ENCODE measurements around the gene MBP.

Gene MBP

DNA sequence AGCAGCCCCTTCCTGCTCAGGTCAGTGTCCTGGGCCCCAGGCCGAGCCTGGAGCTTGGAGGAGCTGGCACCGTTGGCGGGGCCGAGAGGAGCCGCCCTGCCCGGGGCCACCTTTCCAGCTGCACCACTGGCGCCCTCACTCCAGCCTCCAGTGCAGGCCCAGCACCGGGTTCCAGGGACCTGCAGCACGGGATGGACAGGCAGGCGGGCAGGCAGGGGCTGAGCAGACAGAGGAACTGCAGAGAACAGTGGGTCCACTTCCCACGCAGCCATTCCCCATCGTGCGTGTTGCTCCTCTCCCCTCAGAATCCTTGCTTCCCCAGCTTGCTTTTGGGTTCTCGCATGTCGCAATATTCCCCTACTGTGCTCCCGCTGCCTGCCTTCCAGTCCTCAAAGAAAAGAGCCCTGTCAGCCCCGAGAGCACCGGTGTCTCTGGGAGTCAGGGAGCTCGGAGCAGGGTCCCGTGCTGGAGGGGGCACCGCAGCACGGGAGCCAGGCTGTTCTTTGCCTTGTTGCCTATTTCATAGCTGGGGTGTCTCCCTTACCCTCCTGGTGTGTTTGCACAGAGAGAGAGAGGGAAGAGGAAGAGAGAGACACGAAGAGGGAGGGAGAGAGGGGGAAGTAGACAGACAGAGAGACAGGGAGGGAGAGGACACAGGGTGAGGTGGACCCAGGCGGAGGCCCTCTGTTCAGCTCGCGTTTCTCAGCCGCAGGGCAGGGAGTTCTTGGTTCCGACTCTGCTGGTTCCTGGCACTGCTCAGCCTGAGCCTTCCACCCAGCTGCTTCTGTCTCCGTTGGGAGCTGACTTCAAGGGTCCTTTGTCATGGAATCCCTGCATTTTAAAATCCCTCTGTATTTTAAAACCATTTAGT, 126.0 kb downstream of the MBP start:
- Histone ChIP-seq H4K20me1 (ENCODE audit: insufficient read depth) (no peaks in the 10 kb centered on the region), H3K4me3 (IDR thresholded peaks at IDR 0.05; ENCODE audit: insufficient read depth, low read depth, low read length) (no peak overlapping the region), H3K9ac (no peak overlapping the region), H3K4me2 (no peak overlapping the region), H3K79me2 (ENCODE audit: insufficient read depth, low read depth) (no peaks in the 10 kb centered on the region), H3K36me3 (ENCODE audit: insufficient read depth) (no peaks in the 10 kb centered on the region), H2AFZ (ENCODE audit: low read depth) (no peak overlapping the region), H3K27ac (no peak overlapping the region), H3K4me1 (ENCODE audit: low read depth, poor library complexity, severe bottlenecking) (no peaks in the 10 kb centered on the region), H3K27me3 (ENCODE audit: insufficient read depth, low read depth) (no peaks in the 10 kb centered on the region)
- no peak for TF ChIP-seq CTCF (conservative IDR thresholded peaks at IDR 0.05; ENCODE audit: low read depth, low read length)

DNA sequence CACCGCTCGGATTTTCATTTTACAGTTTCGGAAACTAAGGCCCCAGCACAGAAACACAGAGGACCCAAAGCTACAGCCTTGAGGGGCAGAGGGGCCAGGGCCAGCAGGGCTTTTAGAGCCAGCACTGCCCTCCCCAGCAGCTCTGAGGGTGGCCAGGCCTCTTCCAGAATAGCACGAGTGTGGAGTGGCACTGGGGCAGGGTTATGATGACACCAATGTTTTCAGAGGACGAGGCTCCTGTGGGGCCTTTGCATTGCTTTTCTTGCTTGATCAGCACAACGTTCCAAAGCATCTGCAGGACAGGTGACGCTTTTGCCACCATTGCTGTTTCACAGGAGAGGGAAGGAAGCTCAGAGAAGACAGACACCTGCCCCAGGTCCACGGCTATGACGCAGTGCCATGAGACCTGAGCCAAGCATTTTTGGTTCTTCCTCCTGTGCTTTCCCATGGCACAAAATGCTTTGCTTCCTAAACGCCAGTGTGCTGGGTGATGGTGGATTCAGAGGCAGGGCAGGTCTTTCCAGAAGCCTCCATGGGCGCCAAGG, 126.9 kb downstream of the MBP start:
- Histone ChIP-seq H3K36me3 (ENCODE audit: insufficient read depth) (no peaks in the 10 kb centered on the region), H3K27ac (no peak overlapping the region), H4K20me1 (ENCODE audit: insufficient read depth) (no peaks in the 10 kb centered on the region), H3K9ac (no peak overlapping the region), H2AFZ (ENCODE audit: low read depth) (no peak overlapping the region), H3K4me2 (no peak overlapping the region), H3K27me3 (ENCODE audit: insufficient read depth, low read depth) (no peaks in the 10 kb centered on the region), H3K4me3 (IDR thresholded peaks at IDR 0.05; ENCODE audit: insufficient read depth, low read depth, low read length) (no peak overlapping the region), H3K4me1 (ENCODE audit: low read depth, poor library complexity, severe bottlenecking) (peaks cover under 1% of the 10 kb centered on the region), H3K79me2 (ENCODE audit: insufficient read depth, low read depth) (no peaks in the 10 kb centered on the region)
- no peak for TF ChIP-seq CTCF (conservative IDR thresholded peaks at IDR 0.05; ENCODE audit: low read depth, low read length)

GRCh38 chr18:77004555-77005380, 127.8 kb downstream of the MBP start:
- H4K20me1 ChIP-seq (ENCODE audit: insufficient read depth), result no peaks in the 10 kb centered on the region
- H3K79me2 ChIP-seq (ENCODE audit: insufficient read depth, low read depth), result no peaks in the 10 kb centered on the region
- no peak for TF ChIP-seq CTCF (conservative IDR thresholded peaks at IDR 0.05; ENCODE audit: low read depth, low read length)
- H2AFZ ChIP-seq (ENCODE audit: low read depth), result no peak overlapping the region
- no peaks in the 10 kb centered on the region for H3K27me3 ChIP-seq (ENCODE audit: insufficient read depth, low read depth)
- no peak overlapping the region for H3K27ac ChIP-seq
- H3K4me3 ChIP-seq (IDR thresholded peaks at IDR 0.05; ENCODE audit: insufficient read depth, low read depth, low read length), result no peak overlapping the region
- no peaks in the 10 kb centered on the region for H3K36me3 ChIP-seq (ENCODE audit: insufficient read depth)
- H3K4me1 ChIP-seq (ENCODE audit: low read depth, poor library complexity, severe bottlenecking), result peaks cover 3% of the 10 kb centered on the region
- no peak overlapping the region for H3K9ac ChIP-seq
- H3K4me2 ChIP-seq, result no peak overlapping the region

DNA sequence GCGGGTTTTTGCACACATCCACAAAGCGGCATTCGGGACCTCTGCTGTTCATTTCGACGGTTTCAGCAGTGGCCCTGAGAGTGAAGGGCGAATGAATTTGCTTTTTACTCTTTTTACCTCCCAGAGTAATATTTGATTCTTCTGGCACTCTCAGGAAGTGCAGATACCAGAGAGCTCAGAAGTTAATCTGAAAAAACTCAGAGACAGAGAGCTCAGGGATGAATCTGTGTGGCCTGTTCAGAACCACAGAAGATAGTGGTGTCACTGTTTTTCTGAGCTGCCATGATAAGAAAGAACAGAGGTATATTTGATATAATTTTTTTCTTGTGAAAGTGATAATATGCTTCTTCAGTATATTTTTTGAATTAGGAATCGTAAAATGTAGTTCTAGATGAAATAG, 129.3 kb downstream of the MBP start:
- no peaks in the 10 kb centered on the region for H4K20me1 ChIP-seq (ENCODE audit: insufficient read depth)
- H3K27ac ChIP-seq, result no peak overlapping the region
- H3K27me3 ChIP-seq (ENCODE audit: insufficient read depth, low read depth), result no peaks in the 10 kb centered on the region
- H3K79me2 ChIP-seq (ENCODE audit: insufficient read depth, low read depth), result no peaks in the 10 kb centered on the region
- no peak overlapping the region for H3K9ac ChIP-seq
- H3K36me3 ChIP-seq (ENCODE audit: insufficient read depth), result no peaks in the 10 kb centered on the region
- no peak overlapping the region for H3K4me2 ChIP-seq
- no peak overlapping the region for H3K4me3 ChIP-seq (IDR thresholded peaks at IDR 0.05; ENCODE audit: insufficient read depth, low read depth, low read length)
- TF ChIP-seq CTCF (conservative IDR thresholded peaks at IDR 0.05; ENCODE audit: low read depth, low read length), result no peak
- peaks cover 3% of the 10 kb centered on the region for H3K4me1 ChIP-seq (ENCODE audit: low read depth, poor library complexity, severe bottlenecking)
- no peak overlapping the region for H2AFZ ChIP-seq (ENCODE audit: low read depth)
